Progenitor cell of endocrine pancreas (in vitro differentiated cells): ENCODE results near the gene GCKR. TPM values are rescaled to one million over a fixed set of nuclear protein-coding genes. Genes with fewer than 3 reads are reported as not detected.

Experiments used
- DNase-seq: peaks from one replicate; pipeline ENCODE4 v3.0.0; 2021; ENCODE audit warnings: low spot score; ENCODE audit not compliant: unreplicated experiment
- H3K27ac Mint-ChIP-seq: 2 replicates; pipeline ENCODE4 v1.8.0; 2021; ENCODE audit warnings: mild to moderate bottlenecking, moderate library complexity, mixed read lengths
- H3K27me3 Mint-ChIP-seq: 2 replicates; pipeline ENCODE4 v1.8.0; 2021; ENCODE audit warnings: mixed read lengths
- H3K36me3 Mint-ChIP-seq: 2 replicates; pipeline ENCODE4 v1.8.0; 2022; ENCODE audit warnings: mixed read lengths; ENCODE audit not compliant: insufficient read depth
- H3K4me1 Mint-ChIP-seq: 2 replicates; pipeline ENCODE4 v1.8.0; 2021; ENCODE audit warnings: low read depth, mixed read lengths
- H3K4me3 Mint-ChIP-seq: 2 replicates; pipeline ENCODE4 v1.8.0; 2021; ENCODE audit warnings: low read depth, mild to moderate bottlenecking, moderate library complexity, mixed read lengths
- H3K9me3 Mint-ChIP-seq: 2 replicates; pipeline ENCODE4 v1.8.0; 2021; ENCODE audit warnings: low read depth, mixed read lengths
- CTCF ChIP-seq: fragments of 200-600 bp; sonication (generic); IDR thresholded peaks from one replicate; pipeline ENCODE4 v1.5.0; 2021; ENCODE audit warnings: antibody characterized with exemption, mild to moderate bottlenecking; ENCODE audit not compliant: unreplicated experiment
- total RNA-seq: library from RNA; stranded (reverse); gene quantifications from 2 replicates; pipeline ENCODE4 v1.2.1, GENCODE V29; 2021

The GCKR gene
- total RNA-seq, 1 donor from 2014 or later: 2.8 TPM

GRCh38 chr2:27571681-27572080 lies 75.0 kb downstream of the GCKR start:
- H3K9me3 Mint-ChIP-seq: peaks cover 13% of the 10 kb centered on the region
- TF ChIP-seq CTCF: no peak
- H3K4me3 Mint-ChIP-seq: no peak overlapping the region
- H3K4me1 Mint-ChIP-seq: no peaks in the 10 kb centered on the region
- H3K27ac Mint-ChIP-seq: no peak overlapping the region
- H3K27me3 Mint-ChIP-seq: peaks cover 13% of the 10 kb centered on the region
- no peak for DNase-seq
- H3K36me3 Mint-ChIP-seq: peaks cover 3% of the 10 kb centered on the region

GRCh38 chr2:27572439-27572838 lies 75.8 kb downstream of the GCKR start:
- Mint-ChIP-seq H3K4me3 (no peak overlapping the region), H3K27ac (no peak overlapping the region), H3K27me3 (peaks cover 13% of the 10 kb centered on the region), H3K36me3 (peaks cover 3% of the 10 kb centered on the region), H3K9me3 (peaks cover 16% of the 10 kb centered on the region), H3K4me1 (no peaks in the 10 kb centered on the region)
- DNase-seq: no peak
- TF ChIP-seq CTCF: no peak

DNA sequence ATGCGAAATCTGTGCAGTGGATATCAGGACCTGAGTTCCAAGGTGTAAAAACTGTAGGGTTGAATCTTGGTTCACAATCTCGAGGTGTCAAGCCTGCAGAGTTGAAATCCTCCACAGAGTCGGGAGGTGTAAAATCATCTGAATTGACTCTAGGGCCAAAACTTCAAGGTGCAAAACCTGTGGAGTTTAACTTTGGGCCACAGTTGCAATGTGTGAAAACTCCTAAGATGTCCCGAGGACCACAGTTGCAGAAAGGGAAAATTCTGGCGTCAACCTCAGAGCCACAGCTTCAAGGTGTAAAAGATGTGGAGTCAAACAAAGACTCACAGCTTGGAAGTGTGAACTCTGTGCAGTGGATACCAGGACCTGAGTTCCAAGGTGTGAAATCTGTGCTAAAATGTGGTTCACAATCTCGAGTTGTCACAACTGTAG lies 76.4 kb downstream of the GCKR start:
- Mint-ChIP-seq H3K4me1 (no peaks in the 10 kb centered on the region), H3K9me3 (peaks cover 20% of the 10 kb centered on the region), H3K27ac (no peak overlapping the region), H3K4me3 (no peak overlapping the region), H3K36me3 (peaks cover 6% of the 10 kb centered on the region), H3K27me3 (peaks cover 13% of the 10 kb centered on the region)
- no peak for TF ChIP-seq CTCF
- DNase-seq: no peak

Other genes starting within 250 kb of the GCKR start
- not detected in 2 replicates for gene SLC30A3, start 233.8 kb upstream of the GCKR start, total RNA-seq
- not detected in 2 replicates for gene DNAJC5G, start 221.4 kb upstream of the GCKR start, total RNA-seq
- not detected in 2 replicates for gene TRIM54, start 214.4 kb upstream of the GCKR start, total RNA-seq
- gene UCN, start 188.4 kb upstream of the GCKR start, total RNA-seq: 2.0 and 2.4 TPM in 2 replicates
- gene MPV17, start 173.7 kb upstream of the GCKR start, total RNA-seq: 56.0 and 60.4 TPM in 2 replicates
- gene GTF3C2, start 140.1 kb upstream of the GCKR start, total RNA-seq: 98.0 and 106 TPM in 2 replicates
- gene EIF2B4, start 126.5 kb upstream of the GCKR start, total RNA-seq: 49.6 and 56.7 TPM in 2 replicates
- gene SNX17, start 126.2 kb upstream of the GCKR start, total RNA-seq: 81.2 and 89.3 TPM in 2 replicates
- 34.4 and 35.0 TPM in 2 replicates for gene ZNF513, start 116.1 kb upstream of the GCKR start, total RNA-seq
- 101 and 105 TPM in 2 replicates for gene PPM1G, start 87.2 kb upstream of the GCKR start, total RNA-seq
- gene NRBP1, start 68.2 kb upstream of the GCKR start, total RNA-seq: 109 and 120 TPM in 2 replicates
- gene KRTCAP3, start 54.5 kb upstream of the GCKR start, total RNA-seq: 15.4 and 17.1 TPM in 2 replicates
- 43.7 and 49.5 TPM in 2 replicates for gene IFT172, start 7.1 kb upstream of the GCKR start, total RNA-seq
- gene FNDC4, start 1.6 kb upstream of the GCKR start, total RNA-seq: 10.2 and 12.2 TPM in 2 replicates
- gene ZNF512, start 86.2 kb downstream of the GCKR start, total RNA-seq: 59.1 and 60.9 TPM in 2 replicates
- gene CCDC121, start 132.2 kb downstream of the GCKR start, total RNA-seq: 5.6 and 5.7 TPM in 2 replicates
- gene GPN1, start 132.2 kb downstream of the GCKR start, total RNA-seq: 37.3 and 40.2 TPM in 2 replicates
- gene SUPT7L, start 166.8 kb downstream of the GCKR start, total RNA-seq: 47.6 and 48.1 TPM in 2 replicates
- gene SLC4A1AP, start 167.1 kb downstream of the GCKR start, total RNA-seq: 19.5 and 22.1 TPM in 2 replicates